NCI-H2227 treated with DMSO at 0.1 percent for 48 hours (cell line): Measurements from ENCODE around the gene CBX2.

Source experiments
- DNase-seq: peaks from one replicate; lab custom pipeline; 2025; lab: John Stamatoyannopoulos, UW

CBX2 gene

GRCh38 chr17:79812353-79813258, 34.7 kb downstream of the CBX2 start:
- DNase-seq, result no peak

GRCh38 chr17:79813297-79814126, 35.6 kb downstream of the CBX2 start:
- peak; percentile 30 for DNase-seq

- DNase-seq, result no peak
Measured at GRCh38 chr17:79814127-79814973, 36.4 kb downstream of the CBX2 start.

- DNase-seq, result no peak
Measured at GRCh38 chr17:79814974-79815835, 37.3 kb downstream of the CBX2 start.

GRCh38 chr17:79815836-79816461, 38.0 kb downstream of the CBX2 start:
- DNase-seq, result no peak

- no peak for DNase-seq
Measured at GRCh38 chr17:79818026-79818758, 40.2 kb downstream of the CBX2 start.

GRCh38 chr17:79819085-79819484, 41.1 kb downstream of the CBX2 start:
- no peak for DNase-seq

- DNase-seq, result no peak
Measured at GRCh38 chr17:79819534-79820276, 41.8 kb downstream of the CBX2 start.

GRCh38 chr17:79820959-79821330, 43.0 kb downstream of the CBX2 start:
- no peak for DNase-seq

- no peak for DNase-seq
Measured at GRCh38 chr17:79821331-79822095, 43.6 kb downstream of the CBX2 start.

- DNase-seq, result no peak
Measured at GRCh38 chr17:79822583-79823124, 44.7 kb downstream of the CBX2 start.

GRCh38 chr17:79824234-79824633, 46.3 kb downstream of the CBX2 start:
- no peak for DNase-seq

GRCh38 chr17:79824893-79825579, 47.1 kb downstream of the CBX2 start:
- no peak for DNase-seq

- no peak for DNase-seq
Measured at GRCh38 chr17:79825580-79825921, 47.6 kb downstream of the CBX2 start.

- DNase-seq, result no peak
Measured at GRCh38 chr17:79826204-79826680, 48.3 kb downstream of the CBX2 start.

GRCh38 chr17:79826841-79827578, 49.1 kb downstream of the CBX2 start:
- no peak for DNase-seq

- no peak for DNase-seq
Measured at GRCh38 chr17:79829004-79829403, 51.1 kb downstream of the CBX2 start.
